Neuronal stem cell (in vitro differentiated cells): ENCODE data around the gene TANC2.

ENCODE experiments used
- DNase-seq: peaks from one replicate; pipeline ENCODE4 v3.0.0-alpha.2; 2013; ENCODE audit warnings: low spot score
- H2AFZ ChIP-seq: one replicate; pipeline ENCODE4 v1.6.1; 2013; ENCODE audit warnings: mild to moderate bottlenecking, low read length, inconsistent platforms
- H2AK5ac ChIP-seq: 2 replicates; pipeline ENCODE4 v1.6.1; 2013; ENCODE audit warnings: low read depth, mild to moderate bottlenecking, inconsistent platforms, low read length, moderate library complexity, mixed read lengths
- H2BK120ac ChIP-seq: 2 replicates; pipeline ENCODE4 v1.6.1; 2013; ENCODE audit warnings: low read depth, mild to moderate bottlenecking, inconsistent platforms, low read length, moderate library complexity, mixed read lengths
- H2BK12ac ChIP-seq: one replicate; pipeline ENCODE4 v1.6.1; 2013; ENCODE audit warnings: low read length, inconsistent platforms
- H2BK15ac ChIP-seq: 2 replicates; pipeline ENCODE4 v1.6.1; 2013; ENCODE audit warnings: mild to moderate bottlenecking, low read length, inconsistent platforms, mixed read lengths
- H2BK5ac ChIP-seq: one replicate; pipeline ENCODE4 v1.6.1; 2013; ENCODE audit warnings: inconsistent platforms, mild to moderate bottlenecking, low read length, moderate library complexity
- H3K14ac ChIP-seq: one replicate; pipeline ENCODE4 v1.6.1; 2013; ENCODE audit warnings: low read length, inconsistent platforms
- H3K18ac ChIP-seq: 2 replicates; pipeline ENCODE4 v1.6.1; 2013; ENCODE audit warnings: low read length, inconsistent platforms
- H3K23ac ChIP-seq: 2 replicates; pipeline ENCODE4 v1.6.1; 2013; ENCODE audit warnings: low read depth, mild to moderate bottlenecking, mixed read lengths, low read length, inconsistent platforms; ENCODE audit not compliant: poor library complexity
- H3K27ac ChIP-seq: replicated peaks from 3 replicates; pipeline ENCODE4 v1.5.1; 2013; ENCODE audit warnings: low read length, inconsistent platforms
- H3K27me3 ChIP-seq, 3 experiments: 2 replicates each; pipeline ENCODE4 v1.6.1; 2013; ENCODE audit warnings: low read length in 3 of 3, mild to moderate bottlenecking in 2 of 3, inconsistent platforms in 1 of 3, low read depth in 1 of 3, mixed read lengths in 1 of 3, moderate library complexity in 1 of 3; ENCODE audit not compliant: control insufficient read depth in 3 of 3, insufficient read depth in 3 of 3
- H3K36me3 ChIP-seq, 2 donors: replicated peaks in 1 of 2; 2 replicates each; pipeline ENCODE4 v1.6.1; 2013; ENCODE audit warnings: low read length in 2 of 2; ENCODE audit not compliant: control insufficient read depth in 2 of 2, insufficient read depth in 2 of 2
- H3K4ac ChIP-seq: 2 replicates; pipeline ENCODE4 v1.6.1; 2013; ENCODE audit warnings: inconsistent platforms, mild to moderate bottlenecking, low read length, moderate library complexity
- H3K4me1 ChIP-seq, 2 donors: 1 replicate in 1 of 2; 2 replicates in 1 of 2; pipeline ENCODE4 v1.6.1; 2013; ENCODE audit warnings: low read length in 2 of 2, low read depth in 1 of 2; ENCODE audit not compliant: control insufficient read depth in 2 of 2, insufficient read depth in 1 of 2
- H3K4me2 ChIP-seq: one replicate; pipeline ENCODE4 v1.6.1; 2013; ENCODE audit warnings: mild to moderate bottlenecking, low read length, inconsistent platforms; ENCODE audit not compliant: insufficient read depth, poor library complexity, severe bottlenecking
- H3K4me3 ChIP-seq, 2 donors: 2 replicates each; pipeline ENCODE4 v1.5.1; 2013; ENCODE audit warnings: low read length in 2 of 2, mild to moderate bottlenecking in 2 of 2, inconsistent platforms in 1 of 2, moderate library complexity in 1 of 2
- H3K79me1 ChIP-seq: one replicate; pipeline ENCODE4 v1.6.1; 2013; ENCODE audit warnings: low read depth, mild to moderate bottlenecking, inconsistent platforms, low read length, moderate library complexity
- H3K9ac ChIP-seq: one replicate; pipeline ENCODE4 v1.6.1; 2013; ENCODE audit warnings: mild to moderate bottlenecking, low read depth, low read length, inconsistent platforms; ENCODE audit not compliant: poor library complexity
- H3K9me3 ChIP-seq, 2 donors: replicated peaks in 1 of 2; 2 replicates each; pipeline versions ENCODE3 to v1.6.1; 2013; ENCODE audit warnings: low read length in 2 of 2, mild to moderate bottlenecking in 2 of 2, inconsistent platforms in 1 of 2, low read depth in 1 of 2, mixed read lengths in 1 of 2, moderate library complexity in 1 of 2; ENCODE audit not compliant: control insufficient read depth in 2 of 2, insufficient read depth in 1 of 2
- H4K8ac ChIP-seq: one replicate; pipeline ENCODE4 v1.6.1; 2013; ENCODE audit warnings: low read depth, mild to moderate bottlenecking, inconsistent platforms, low read length, moderate library complexity
- H4K91ac ChIP-seq: one replicate; pipeline ENCODE4 v1.6.1; 2013; ENCODE audit warnings: low read length, low read depth, mild to moderate bottlenecking, inconsistent platforms; ENCODE audit not compliant: poor library complexity
- WGBS, 2 donors: extraction: QIAGEN DNeasy Blood & Tissue Kit; methylation state at CpG; one replicate each; pipeline ENCODE4 v1.1.7; 2013; ENCODE audit warnings: missing lambda C conversion rate in 2 of 2, mixed read lengths in 1 of 2; ENCODE audit not compliant: insufficient read length in 2 of 2, insufficient replicate concordance in 1 of 2; ENCODE audit errors: extremely low coverage in 2 of 2; 5-methylcytosine and 5-hydroxymethylcytosine counted together

Gene TANC2

DNA sequence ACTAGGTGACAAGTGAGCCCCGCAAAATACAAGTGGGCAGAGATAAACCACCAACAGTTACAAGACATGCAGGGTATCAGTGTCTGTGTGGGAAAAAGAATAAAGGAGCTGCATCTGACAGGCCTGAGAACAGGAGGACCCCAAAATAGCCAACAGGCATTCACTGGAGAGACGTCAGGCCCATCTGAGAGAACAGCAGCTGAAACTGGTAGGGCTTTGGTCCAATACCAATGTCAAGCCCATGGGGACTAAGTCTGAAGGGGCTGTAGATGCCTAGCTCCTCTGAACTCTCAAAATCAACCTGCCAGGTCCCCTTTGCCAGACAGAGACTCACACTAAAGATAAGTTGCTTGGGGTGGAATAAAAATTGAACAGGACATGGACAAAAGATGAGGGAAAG is 30.5 kb upstream of the TANC2 start:
- H3K4me1 ChIP-seq: peaks cover 1 to 11% of the 10 kb centered on the region in 2 donors
- H4K91ac ChIP-seq: no peak overlapping the region
- H3K36me3 ChIP-seq: no peaks in the 10 kb centered on the region
- H3K14ac ChIP-seq: no peak overlapping the region
- no peak overlapping the region for H2BK12ac ChIP-seq
- no peaks in the 10 kb centered on the region for H3K27me3 ChIP-seq
- no peak overlapping the region for H2BK120ac ChIP-seq
- H2AK5ac ChIP-seq: no peak overlapping the region
- no peak overlapping the region for H3K4ac ChIP-seq
- no peak for DNase-seq
- H3K9ac ChIP-seq: no peak overlapping the region
- no peak overlapping the region for H3K27ac ChIP-seq
- no peak overlapping the region for H3K18ac ChIP-seq
- no peak overlapping the region for H3K4me3 ChIP-seq
- H3K4me2 ChIP-seq: no peak overlapping the region
- H2BK5ac ChIP-seq: no peak overlapping the region
- WGBS, 2 donors: no CpG with 5 or more reads among the region's 2 CpGs
- no peak overlapping the region for H3K23ac ChIP-seq
- peak overlapping the region; percentile 20 for H2AFZ ChIP-seq
- no peak overlapping the region for H2BK15ac ChIP-seq
- H4K8ac ChIP-seq: no peak overlapping the region
- H3K9me3 ChIP-seq: no peaks in the 10 kb centered on the region
- no peaks in the 10 kb centered on the region for H3K79me1 ChIP-seq

GRCh38 chr17:62937606-62938005 is 28.4 kb upstream of the TANC2 start:
- peaks cover 1 to 11% of the 10 kb centered on the region in 2 donors for H3K4me1 ChIP-seq
- no peaks in the 10 kb centered on the region for H3K79me1 ChIP-seq
- H3K4me2 ChIP-seq: no peak overlapping the region
- no peaks in the 10 kb centered on the region for H3K36me3 ChIP-seq
- H2BK120ac ChIP-seq: no peak overlapping the region
- no peak overlapping the region for H3K4me3 ChIP-seq
- H2AFZ ChIP-seq: no peak overlapping the region
- no peak overlapping the region for H3K4ac ChIP-seq
- no peak for DNase-seq
- no peak overlapping the region for H2BK12ac ChIP-seq
- no peak overlapping the region for H4K8ac ChIP-seq
- H4K91ac ChIP-seq: no peak overlapping the region
- no peak overlapping the region for H3K14ac ChIP-seq
- H3K18ac ChIP-seq: no peak overlapping the region
- H3K9ac ChIP-seq: no peak overlapping the region
- no peak overlapping the region for H2BK15ac ChIP-seq
- H3K23ac ChIP-seq: no peak overlapping the region
- no peak overlapping the region for H3K27ac ChIP-seq
- H2AK5ac ChIP-seq: no peak overlapping the region
- H3K9me3 ChIP-seq: peaks cover 0 to 9% of the 10 kb centered on the region in 2 donors
- no peak overlapping the region for H2BK5ac ChIP-seq
- no peaks in the 10 kb centered on the region for H3K27me3 ChIP-seq
- WGBS, 2 donors: no CpG with 5 or more reads among the region's 1 CpG

- no peak overlapping the region for H4K91ac ChIP-seq
- no peak overlapping the region for H3K4me3 ChIP-seq
- H3K14ac ChIP-seq: no peak overlapping the region
- no peaks in the 10 kb centered on the region for H3K27me3 ChIP-seq
- DNase-seq: no peak
- no CpG with 5 or more reads among the region's 4 CpGs for WGBS, 2 donors
- no peak overlapping the region for H2BK12ac ChIP-seq
- no peak overlapping the region for H2BK5ac ChIP-seq
- H3K23ac ChIP-seq: no peak overlapping the region
- H3K9me3 ChIP-seq: peaks cover 0 to 9% of the 10 kb centered on the region in 2 donors
- H3K27ac ChIP-seq: no peak overlapping the region
- no peaks in the 10 kb centered on the region for H3K79me1 ChIP-seq
- H3K4me2 ChIP-seq: no peak overlapping the region
- H2AFZ ChIP-seq: no peak overlapping the region
- no peak overlapping the region for H3K9ac ChIP-seq
- no peaks in the 10 kb centered on the region for H3K4me1 ChIP-seq
- H2AK5ac ChIP-seq: no peak overlapping the region
- H3K36me3 ChIP-seq: no peaks in the 10 kb centered on the region
- H3K18ac ChIP-seq: no peak overlapping the region
- no peak overlapping the region for H3K4ac ChIP-seq
- H2BK120ac ChIP-seq: no peak overlapping the region
- H4K8ac ChIP-seq: no peak overlapping the region
- no peak overlapping the region for H2BK15ac ChIP-seq
Observed at GRCh38 chr17:62941358-62941991, 24.6 kb upstream of the TANC2 start.

DNA sequence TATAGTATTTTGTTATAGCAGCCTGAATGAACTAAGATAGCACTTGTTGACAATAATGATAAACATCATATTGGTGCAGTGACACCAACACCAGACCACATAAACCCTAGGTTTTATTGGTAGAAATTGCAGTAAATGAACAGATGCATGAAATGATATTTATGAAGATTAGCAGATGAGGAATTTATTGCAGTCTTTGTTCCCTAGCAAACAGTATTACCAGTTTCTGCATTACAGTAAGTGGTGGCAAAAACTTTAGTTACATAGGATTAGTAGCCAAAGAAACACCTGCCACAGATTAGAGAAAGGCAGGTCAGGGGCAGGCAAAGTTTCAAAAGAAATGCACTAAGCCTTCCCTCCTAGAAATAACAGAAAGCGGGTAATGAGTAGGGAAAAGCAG is 17.7 kb upstream of the TANC2 start:
- Histone ChIP-seq H3K4me3 (no peak overlapping the region), H2AK5ac (no peak overlapping the region), H3K79me1 (no peaks in the 10 kb centered on the region), H3K9me3 (no peaks in the 10 kb centered on the region), H3K14ac (no peak overlapping the region), H2BK5ac (no peak overlapping the region), H3K18ac (no peak overlapping the region), H3K27me3 (no peaks in the 10 kb centered on the region), H3K36me3 (no peaks in the 10 kb centered on the region), H3K4me1 (no peaks in the 10 kb centered on the region), H2AFZ (no peak overlapping the region), H2BK15ac (no peak overlapping the region), H4K91ac (no peak overlapping the region), H3K4me2 (no peak overlapping the region), H2BK12ac (no peak overlapping the region), H4K8ac (no peak overlapping the region), H3K4ac (no peak overlapping the region), H3K23ac (no peak overlapping the region), H2BK120ac (no peak overlapping the region), H3K27ac (no peak overlapping the region), H3K9ac (no peak overlapping the region)
- DNase-seq: no peak
- WGBS, 2 donors: no CpG with 5 or more reads among the region's 1 CpG
